Epithelial cell of esophagus (primary cell): Measurements from ENCODE around the gene FABP6.

Experiments used
- DNase-seq: peaks from one replicate; pipeline ENCODE4 v3.0.0; 2010; ENCODE audit warnings: low read depth
- H3K4me3 ChIP-seq: 2 replicates; pipeline ENCODE4 v1.5.1; 2011; ENCODE audit warnings: mild to moderate bottlenecking, low read length, control low read depth
- TF ChIP-seq, protein P1 (sequence below): IDR thresholded peaks from 2 replicates; pipeline ENCODE4 v1.5.1; 2011; ENCODE audit warnings: low read depth, mild to moderate bottlenecking, low read length, control low read depth, inconsistent platforms; ENCODE audit not compliant: insufficient read depth; ENCODE audit errors: missing control alignments

FABP6 gene

DNA sequence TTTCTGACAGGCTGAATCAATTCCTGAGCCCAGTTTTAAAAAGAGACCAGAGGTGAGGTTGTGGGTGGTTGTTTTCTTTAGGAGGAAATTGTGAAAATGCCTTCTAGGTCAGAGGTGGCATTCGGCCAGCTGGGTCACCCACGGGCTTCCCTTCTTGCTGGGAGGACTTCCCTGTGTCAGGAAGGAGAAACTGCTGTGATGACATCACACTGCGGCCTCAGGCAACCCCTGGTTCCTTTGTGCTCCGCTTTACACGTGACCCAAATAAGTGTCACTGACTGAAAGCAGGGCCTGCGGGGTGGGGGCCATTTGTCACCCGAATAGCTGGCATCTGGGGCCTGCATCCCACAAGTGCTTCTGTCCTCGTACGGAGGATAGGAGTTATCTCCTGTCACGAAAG is 39.7 kb downstream of the FABP6 start:
- peak; percentile 66 for DNase-seq
- H3K4me3 ChIP-seq: no peak overlapping the region

DNA sequence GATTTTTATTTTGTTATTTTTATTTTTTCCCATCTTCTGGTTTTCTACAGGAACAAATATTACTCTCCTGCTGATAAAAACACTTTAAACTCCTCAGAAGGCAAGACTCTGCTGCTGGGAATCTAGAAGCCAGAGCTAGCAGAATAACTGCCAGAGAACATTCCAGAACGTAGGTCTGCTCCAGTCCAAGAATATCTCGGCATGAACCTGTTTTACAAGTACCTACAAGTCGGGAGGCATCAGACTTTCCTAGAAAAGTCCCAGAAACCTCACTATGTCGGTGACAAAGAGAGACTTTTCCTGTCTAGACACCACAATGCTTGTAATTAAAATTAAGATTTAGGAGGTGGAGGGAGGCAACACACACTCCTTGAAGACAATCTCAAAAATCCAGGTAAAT is 41.4 kb downstream of the FABP6 start:
- H3K4me3 ChIP-seq: no peak overlapping the region
- peak; percentile 82 for DNase-seq
- TF ChIP-seq, protein P1, sequence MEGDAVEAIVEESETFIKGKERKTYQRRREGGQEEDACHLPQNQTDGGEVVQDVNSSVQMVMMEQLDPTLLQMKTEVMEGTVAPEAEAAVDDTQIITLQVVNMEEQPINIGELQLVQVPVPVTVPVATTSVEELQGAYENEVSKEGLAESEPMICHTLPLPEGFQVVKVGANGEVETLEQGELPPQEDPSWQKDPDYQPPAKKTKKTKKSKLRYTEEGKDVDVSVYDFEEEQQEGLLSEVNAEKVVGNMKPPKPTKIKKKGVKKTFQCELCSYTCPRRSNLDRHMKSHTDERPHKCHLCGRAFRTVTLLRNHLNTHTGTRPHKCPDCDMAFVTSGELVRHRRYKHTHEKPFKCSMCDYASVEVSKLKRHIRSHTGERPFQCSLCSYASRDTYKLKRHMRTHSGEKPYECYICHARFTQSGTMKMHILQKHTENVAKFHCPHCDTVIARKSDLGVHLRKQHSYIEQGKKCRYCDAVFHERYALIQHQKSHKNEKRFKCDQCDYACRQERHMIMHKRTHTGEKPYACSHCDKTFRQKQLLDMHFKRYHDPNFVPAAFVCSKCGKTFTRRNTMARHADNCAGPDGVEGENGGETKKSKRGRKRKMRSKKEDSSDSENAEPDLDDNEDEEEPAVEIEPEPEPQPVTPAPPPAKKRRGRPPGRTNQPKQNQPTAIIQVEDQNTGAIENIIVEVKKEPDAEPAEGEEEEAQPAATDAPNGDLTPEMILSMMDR: no peak

More for the DNA sequence above, 39.7 kb downstream of the FABP6 start:
- TF ChIP-seq, protein P1: no peak

DNA sequence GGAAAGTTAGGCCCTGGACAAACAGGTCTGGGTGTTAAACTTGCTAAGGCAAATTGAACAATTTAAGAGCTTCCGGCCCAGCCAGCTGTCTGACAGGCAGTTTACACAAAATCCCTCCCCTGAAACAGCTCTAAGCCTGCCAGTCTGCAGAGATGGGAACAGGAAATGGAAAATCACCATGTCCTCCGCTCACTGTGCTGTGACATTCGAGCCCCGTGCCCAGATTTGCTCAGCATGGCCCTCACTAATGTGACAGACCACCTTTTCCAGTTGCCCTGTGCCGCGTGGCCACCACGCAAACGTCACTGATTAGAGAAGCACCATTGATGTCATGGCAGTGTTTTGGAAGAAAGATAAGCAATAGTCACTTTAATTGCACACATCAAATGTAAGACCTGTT is 42.1 kb downstream of the FABP6 start:
- peak; percentile 63 for DNase-seq
- no peak overlapping the region for H3K4me3 ChIP-seq
- TF ChIP-seq, protein P1: no peak

DNA sequence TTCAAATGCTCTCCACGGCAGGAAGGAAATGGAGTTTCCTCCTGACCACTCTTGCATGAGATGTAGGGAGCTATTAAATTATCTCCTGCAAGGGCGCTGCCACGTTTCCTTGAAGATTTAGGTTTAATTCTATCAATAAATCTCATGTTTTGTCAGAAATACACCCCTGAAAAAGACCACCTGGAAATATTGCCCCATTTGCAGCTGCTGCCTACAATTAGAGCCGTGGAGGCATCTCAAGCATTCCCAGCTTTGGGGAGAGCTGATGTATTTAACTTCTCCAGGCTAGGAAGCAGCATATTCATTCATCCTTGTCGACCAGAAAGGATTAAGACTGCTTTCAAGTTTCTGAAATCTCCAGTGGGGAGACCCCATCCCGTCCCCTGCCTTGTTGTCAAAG is 42.5 kb downstream of the FABP6 start:
- H3K4me3 ChIP-seq: no peak overlapping the region
- DNase-seq: no peak
- TF ChIP-seq, protein P1: no peak

DNA sequence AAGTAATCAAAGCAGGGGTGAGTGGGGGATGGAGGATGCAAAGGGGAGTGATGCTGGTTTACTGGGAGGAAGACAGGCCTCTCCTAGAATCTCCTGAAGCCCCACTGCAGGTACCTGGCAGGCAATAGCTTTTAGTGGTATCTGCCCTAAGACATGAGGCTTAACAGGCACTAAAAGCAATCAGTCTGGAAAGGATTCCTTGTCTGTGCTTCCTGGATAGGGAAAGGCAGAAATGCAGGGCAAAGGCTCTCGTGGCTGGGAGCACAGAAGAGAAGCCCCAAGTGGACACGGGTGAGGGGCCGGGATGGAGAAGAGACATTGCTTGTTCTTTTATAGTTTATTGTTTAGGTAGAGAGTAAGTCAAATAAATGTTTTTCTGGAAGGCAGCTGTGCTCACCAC is 43.0 kb downstream of the FABP6 start:
- DNase-seq: no peak
- H3K4me3 ChIP-seq: no peak overlapping the region
- TF ChIP-seq, protein P1: no peak

DNA sequence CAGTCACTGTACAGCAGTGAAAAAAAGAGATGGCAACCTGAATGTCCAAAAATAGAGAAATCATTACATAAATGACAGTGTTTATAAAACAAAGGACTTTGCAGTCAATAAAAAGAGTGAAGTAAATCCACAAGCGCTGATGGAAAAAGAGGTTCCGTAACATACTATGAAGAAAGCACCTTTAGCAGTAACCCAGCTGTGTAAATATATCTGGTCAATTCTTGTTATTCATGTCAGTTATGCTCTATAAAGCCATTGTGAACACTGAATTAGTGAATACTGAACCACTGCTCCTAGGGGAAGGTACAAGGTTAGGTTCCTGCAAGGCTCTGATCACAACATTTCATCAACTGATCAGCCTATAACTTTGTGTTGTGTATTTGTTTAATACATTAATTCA is 43.6 kb downstream of the FABP6 start:
- no peak for DNase-seq
- TF ChIP-seq, protein P1: no peak
- no peak overlapping the region for H3K4me3 ChIP-seq

DNA sequence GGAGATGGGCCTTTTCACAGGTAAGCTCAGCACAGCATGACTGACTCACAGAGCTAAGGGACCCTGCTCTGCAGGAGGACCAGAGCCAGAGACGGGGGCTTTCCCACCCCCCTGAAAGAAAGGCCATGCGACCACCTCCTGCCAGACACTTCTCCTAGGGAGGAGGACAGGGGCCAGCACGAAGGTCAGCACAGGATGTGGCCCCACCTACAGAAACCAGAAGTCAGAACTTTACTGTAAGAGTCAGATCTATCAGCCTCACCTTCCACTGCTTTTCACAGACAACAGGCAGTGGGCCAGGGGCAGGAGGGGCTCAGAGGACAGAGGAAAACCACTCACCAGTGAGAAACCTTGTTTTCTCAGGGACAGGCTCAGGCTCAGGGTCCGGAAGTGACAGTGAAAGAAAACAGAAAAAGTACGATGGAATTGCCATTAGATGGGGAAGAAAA is 45.2 kb downstream of the FABP6 start:
- DNase-seq: no peak
- no peak overlapping the region for H3K4me3 ChIP-seq
- TF ChIP-seq, protein P1: no peak
